A549 (cell line): ENCODE results near the gene SGO1.

Experiments used
- BHLHE40 ChIP-seq: IDR thresholded peaks from 2 replicates; pipeline ENCODE4 v1.6.1; 2012; ENCODE audit warnings: low read depth, low read length, inconsistent platforms
- EP300 ChIP-seq, 2 experiments: fragments of >200 bp; sonication (Bioruptor Twin); formaldehyde crosslinking; IDR thresholded peaks; 2 replicates in 1 of 2; 3 replicates in 1 of 2; pipeline ENCODE4 v1.6.1; 2016 to 2017
- HEYL ChIP-seq: fragments of 250-450 bp; sonication (Bioruptor Pico); IDR thresholded peaks from 2 replicates; pipeline ENCODE4 v1.8.0; 2021; ENCODE audit warnings: mild to moderate bottlenecking, moderate library complexity
- MAFK ChIP-seq: fragments of 450-650 bp; IDR thresholded peaks from 2 replicates; pipeline ENCODE4 v1.6.1; 2014; ENCODE audit not compliant: partially characterized antibody
- NFE2L2 ChIP-seq: fragments of 150-350 bp; conservative IDR thresholded peaks from 2 replicates; pipeline ENCODE4 v1.6.1; 2014; ENCODE audit warnings: low read length
- POLR2A ChIP-seq: IDR thresholded peaks from 2 replicates; pipeline ENCODE4 v1.6.1; 2012; ENCODE audit warnings: mild to moderate bottlenecking, low read length
- TF ChIP-seq, protein P1 (sequence below): fragments of 450-650 bp; IDR thresholded peaks from 2 replicates; pipeline ENCODE4 v1.6.1; 2014; ENCODE audit warnings: antibody characterized with exemption
- TF ChIP-seq, protein P2 (sequence below): fragments of >200 bp; sonication (Bioruptor Twin); formaldehyde crosslinking; IDR thresholded peaks from 3 replicates; pipeline ENCODE4 v1.5.1; 2016
- TF ChIP-seq, protein P3 (sequence below): IDR thresholded peaks from 2 replicates; pipeline ENCODE4 v1.6.1; 2012

DNA sequence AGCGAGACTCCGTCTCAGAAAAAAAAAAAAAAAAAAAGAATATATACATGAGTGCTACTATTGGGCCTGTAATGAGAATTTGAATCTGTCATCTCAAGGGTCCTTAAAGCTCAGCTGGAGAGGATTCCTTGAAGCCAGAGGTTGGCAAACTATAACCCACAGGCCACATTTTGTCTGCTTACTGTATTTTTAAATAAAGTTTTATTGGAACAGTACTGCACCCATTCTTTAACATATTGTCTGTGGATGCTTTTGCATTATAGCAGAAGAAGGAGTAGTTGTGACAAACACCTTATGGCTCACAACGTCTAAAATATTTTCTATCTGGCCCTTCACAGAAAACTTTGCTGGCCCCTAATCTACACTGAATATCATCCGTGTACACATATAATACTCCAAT is 60.7 kb downstream of the SGO1 start:
- TF ChIP-seq, protein P1, sequence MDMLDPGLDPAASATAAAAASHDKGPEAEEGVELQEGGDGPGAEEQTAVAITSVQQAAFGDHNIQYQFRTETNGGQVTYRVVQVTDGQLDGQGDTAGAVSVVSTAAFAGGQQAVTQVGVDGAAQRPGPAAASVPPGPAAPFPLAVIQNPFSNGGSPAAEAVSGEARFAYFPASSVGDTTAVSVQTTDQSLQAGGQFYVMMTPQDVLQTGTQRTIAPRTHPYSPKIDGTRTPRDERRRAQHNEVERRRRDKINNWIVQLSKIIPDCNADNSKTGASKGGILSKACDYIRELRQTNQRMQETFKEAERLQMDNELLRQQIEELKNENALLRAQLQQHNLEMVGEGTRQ: no peak
- TF ChIP-seq, protein P2, sequence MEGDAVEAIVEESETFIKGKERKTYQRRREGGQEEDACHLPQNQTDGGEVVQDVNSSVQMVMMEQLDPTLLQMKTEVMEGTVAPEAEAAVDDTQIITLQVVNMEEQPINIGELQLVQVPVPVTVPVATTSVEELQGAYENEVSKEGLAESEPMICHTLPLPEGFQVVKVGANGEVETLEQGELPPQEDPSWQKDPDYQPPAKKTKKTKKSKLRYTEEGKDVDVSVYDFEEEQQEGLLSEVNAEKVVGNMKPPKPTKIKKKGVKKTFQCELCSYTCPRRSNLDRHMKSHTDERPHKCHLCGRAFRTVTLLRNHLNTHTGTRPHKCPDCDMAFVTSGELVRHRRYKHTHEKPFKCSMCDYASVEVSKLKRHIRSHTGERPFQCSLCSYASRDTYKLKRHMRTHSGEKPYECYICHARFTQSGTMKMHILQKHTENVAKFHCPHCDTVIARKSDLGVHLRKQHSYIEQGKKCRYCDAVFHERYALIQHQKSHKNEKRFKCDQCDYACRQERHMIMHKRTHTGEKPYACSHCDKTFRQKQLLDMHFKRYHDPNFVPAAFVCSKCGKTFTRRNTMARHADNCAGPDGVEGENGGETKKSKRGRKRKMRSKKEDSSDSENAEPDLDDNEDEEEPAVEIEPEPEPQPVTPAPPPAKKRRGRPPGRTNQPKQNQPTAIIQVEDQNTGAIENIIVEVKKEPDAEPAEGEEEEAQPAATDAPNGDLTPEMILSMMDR: no peak
- TF ChIP-seq NFE2L2 (no peak), EP300 (IDR thresholded peaks at IDR 0.05) (no peak), HEYL (CRISPR knock-in tag) (no peak), POLR2A (no peak), BHLHE40 (no peak), MAFK (no peak)
- TF ChIP-seq, protein P3, sequence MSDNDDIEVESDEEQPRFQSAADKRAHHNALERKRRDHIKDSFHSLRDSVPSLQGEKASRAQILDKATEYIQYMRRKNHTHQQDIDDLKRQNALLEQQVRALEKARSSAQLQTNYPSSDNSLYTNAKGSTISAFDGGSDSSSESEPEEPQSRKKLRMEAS: no peak
